LNCaP clone FGC (cell line): ENCODE data around the gene SPARCL1.
"Not testable (repeated sequence)": the region's sequence is repeated elsewhere in the genome, so short reads cannot be mapped to it uniquely, and the experiment has no call there.

Experiments
- DNase-seq: peaks from one replicate; pipeline ENCODE4 v3.0.0-alpha.2; 2011; ENCODE audit warnings: low read depth
- H3K4me3 ChIP-seq: 2 replicates; pipeline ENCODE4 v1.5.1; 2011; ENCODE audit warnings: mild to moderate bottlenecking, low read depth, low read length, control low read depth
- TF ChIP-seq, protein P1 (sequence below): IDR thresholded peaks from 2 replicates; pipeline ENCODE4 v1.5.1; 2012; ENCODE audit warnings: mild to moderate bottlenecking; ENCODE audit not compliant: control insufficient read depth, insufficient read depth; ENCODE audit errors: extremely low read depth

SPARCL1 gene

DNA sequence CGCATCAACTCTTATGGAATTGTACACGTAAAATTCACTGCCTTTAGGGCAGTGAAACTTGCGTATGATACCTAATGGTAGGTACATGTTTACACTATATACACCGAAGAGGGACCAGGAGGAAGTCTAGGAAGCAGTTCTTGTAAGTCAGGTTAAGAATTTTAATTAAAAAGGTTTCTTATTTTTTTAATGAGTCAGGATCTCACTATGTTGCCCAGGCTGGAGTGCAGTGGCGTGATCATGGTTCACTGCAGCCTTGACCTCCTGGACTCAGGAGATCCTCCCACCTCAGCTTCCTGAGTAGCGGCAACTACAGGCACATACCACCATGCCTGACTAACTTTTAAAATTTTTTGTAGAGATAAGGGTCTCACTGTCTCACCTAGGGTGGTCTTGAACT, 100.2 kb downstream of the SPARCL1 start:
- TF ChIP-seq, protein P1, sequence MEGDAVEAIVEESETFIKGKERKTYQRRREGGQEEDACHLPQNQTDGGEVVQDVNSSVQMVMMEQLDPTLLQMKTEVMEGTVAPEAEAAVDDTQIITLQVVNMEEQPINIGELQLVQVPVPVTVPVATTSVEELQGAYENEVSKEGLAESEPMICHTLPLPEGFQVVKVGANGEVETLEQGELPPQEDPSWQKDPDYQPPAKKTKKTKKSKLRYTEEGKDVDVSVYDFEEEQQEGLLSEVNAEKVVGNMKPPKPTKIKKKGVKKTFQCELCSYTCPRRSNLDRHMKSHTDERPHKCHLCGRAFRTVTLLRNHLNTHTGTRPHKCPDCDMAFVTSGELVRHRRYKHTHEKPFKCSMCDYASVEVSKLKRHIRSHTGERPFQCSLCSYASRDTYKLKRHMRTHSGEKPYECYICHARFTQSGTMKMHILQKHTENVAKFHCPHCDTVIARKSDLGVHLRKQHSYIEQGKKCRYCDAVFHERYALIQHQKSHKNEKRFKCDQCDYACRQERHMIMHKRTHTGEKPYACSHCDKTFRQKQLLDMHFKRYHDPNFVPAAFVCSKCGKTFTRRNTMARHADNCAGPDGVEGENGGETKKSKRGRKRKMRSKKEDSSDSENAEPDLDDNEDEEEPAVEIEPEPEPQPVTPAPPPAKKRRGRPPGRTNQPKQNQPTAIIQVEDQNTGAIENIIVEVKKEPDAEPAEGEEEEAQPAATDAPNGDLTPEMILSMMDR = no peak
- no peak for DNase-seq
- H3K4me3 ChIP-seq = no peak overlapping the region

DNA sequence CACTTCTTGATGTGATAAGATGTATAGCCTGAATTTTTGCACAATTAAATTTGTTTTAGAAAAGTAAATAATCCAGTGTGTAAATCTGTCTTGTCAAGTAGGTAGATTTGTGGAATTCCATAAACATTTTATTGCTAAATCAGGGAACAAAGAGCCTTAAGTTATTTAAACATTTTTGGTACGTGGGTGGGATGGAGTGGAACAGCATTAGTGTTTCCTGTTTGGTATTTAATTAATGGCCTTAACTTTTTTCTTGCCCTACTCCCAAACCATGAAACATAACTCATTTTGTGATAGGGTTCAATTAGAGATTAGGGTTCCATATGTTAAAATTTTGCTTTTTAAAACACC, 101.7 kb downstream of the SPARCL1 start:
- no peak for DNase-seq
- TF ChIP-seq, protein P1 = no peak
- H3K4me3 ChIP-seq = no peak overlapping the region

DNA sequence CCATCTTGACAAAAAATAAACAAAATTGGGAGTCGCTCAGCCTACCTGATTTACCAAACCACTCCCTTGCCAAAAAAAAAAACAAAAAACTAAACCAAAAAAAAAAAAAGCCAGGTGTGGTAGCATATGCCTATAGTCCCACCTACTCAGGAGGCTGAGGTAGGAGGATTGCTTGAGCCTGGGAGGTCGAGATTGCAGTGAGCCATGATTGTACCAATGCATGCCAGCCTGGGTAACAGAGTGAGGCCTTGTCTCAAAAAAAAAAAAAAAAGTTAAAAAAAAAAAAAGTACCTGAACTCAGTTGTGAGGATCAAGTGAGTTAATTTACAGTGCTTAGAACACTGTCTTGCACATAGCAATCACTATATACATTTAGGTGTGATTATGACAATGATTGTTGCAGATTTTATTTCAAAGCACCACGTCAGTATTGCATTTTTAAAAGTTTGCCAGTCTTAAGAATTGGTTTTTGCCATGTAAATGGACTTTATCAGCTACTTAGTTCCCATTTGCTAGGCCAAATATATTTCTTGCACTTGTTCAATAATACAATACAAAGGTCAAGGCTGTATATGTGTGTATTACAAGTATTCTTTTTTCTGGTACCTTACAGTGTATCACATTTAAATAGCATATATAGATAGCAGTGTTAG, 102.2 kb downstream of the SPARCL1 start:
- H3K4me3 ChIP-seq = no peak overlapping the region
- DNase-seq = no peak
- TF ChIP-seq, protein P1 = no peak

DNA sequence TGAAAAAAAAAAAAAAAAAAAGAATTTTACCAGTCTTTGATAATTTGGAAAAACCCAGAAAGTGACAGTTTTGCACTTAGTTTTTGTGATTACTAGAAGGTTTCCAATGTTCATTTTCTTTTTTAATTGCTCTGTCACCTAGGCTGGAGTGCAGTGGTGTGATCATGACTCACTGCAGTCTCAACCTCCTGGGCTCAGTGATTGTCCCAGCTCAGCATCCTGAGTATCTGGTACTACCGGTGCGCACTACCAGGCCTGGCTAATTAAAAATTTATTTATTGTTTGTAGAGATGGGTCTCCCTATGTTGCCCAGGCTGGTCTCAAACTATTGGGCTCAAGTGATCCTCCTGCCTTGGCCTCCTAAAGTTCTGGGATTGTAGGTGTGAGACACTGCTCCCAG, 103.5 kb downstream of the SPARCL1 start:
- H3K4me3 ChIP-seq = no peak overlapping the region
- TF ChIP-seq, protein P1 = no peak
- no peak for DNase-seq

DNA sequence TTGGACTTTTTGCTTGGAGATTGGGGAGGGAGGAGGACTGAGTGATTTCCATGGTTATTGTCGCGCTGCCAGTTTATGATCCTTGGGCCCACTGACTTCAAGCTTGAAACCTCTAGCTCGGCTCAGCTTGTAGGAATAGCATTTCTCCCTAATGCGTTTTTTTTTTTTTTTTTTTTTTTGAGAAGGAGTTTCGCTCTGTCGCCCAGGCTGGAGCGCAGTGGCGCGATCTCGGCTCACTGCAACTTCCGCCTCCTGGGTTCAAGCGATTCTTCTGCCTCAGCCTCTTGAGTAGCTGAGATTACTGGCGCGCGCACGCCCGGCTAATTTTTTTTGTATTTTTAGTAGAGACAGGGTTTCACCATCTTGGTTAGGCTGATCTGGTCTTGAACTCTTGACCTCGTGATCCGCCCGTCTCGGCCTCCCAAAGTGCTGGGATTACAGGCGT, 105.1 kb downstream of the SPARCL1 start:
- H3K4me3 ChIP-seq = peak overlapping the region; percentile 86
- DNase-seq = not testable (repeated sequence)
